ENCODE data around the gene BPGM.
"Not testable (repeated sequence)": the region's sequence is repeated elsewhere in the genome, so short reads cannot be mapped to it uniquely, and the experiment has no call there.

The BPGM gene

DNA sequence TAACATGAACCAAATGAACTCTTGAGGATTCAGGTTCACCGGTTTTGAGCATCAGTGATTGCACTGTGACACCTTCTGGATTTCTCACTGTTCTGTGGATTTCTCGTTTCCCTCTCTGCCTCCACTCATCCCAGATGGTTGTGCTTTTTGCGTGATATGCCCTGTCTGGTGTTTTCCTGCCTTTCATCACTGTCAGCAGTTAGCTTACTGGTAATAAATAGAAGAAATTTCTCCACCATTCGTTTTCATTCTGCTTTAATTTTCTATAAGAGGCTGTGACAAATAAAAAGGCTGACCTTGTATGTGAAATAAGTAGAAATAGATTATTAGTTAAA is 16.2 kb downstream of the BPGM start:
- DNase-seq (ENCODE audit: low read depth in 2 of 2) = no peak

DNA sequence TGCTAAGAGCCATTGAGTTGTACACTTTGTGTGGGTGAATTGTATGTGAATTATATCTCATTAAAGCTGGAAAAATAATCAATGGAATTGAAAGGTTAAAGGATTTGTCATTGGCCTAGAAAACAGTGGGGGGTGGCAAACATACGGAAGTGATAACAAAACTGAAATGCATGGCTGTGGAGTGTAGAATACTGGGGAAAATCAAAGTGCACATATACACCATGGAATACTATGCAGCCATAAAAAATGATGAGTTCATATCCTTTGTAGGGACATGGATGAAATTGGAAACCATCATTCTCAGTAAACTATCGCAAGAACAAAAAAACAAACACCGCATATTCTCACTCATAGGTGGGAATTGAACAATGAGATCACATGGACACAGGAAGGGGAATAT is 18.4 kb downstream of the BPGM start:
- not testable (repeated sequence) for DNase-seq (ENCODE audit: low read depth in 2 of 2)

DNA sequence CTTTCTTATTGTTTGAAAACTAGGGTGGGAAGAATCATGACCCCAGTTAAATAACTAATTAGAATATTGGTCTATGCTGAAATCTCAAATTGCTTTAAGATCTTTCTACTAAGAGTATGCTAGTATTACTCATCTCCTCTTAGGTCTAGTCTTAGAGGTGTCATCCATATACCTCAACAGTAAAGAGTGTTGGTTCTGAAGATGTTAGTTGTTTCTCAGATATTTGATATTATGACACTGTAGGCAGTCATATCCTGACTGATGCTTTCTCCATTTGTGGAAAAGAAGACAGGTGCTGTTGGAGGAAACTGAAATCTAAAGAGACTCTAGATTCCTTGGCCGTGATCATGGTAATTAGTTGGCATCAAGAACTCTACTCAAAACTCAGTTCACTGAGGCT is 21.2 kb downstream of the BPGM start:
- no peak for DNase-seq (ENCODE audit: low read depth in 2 of 2)

DNA sequence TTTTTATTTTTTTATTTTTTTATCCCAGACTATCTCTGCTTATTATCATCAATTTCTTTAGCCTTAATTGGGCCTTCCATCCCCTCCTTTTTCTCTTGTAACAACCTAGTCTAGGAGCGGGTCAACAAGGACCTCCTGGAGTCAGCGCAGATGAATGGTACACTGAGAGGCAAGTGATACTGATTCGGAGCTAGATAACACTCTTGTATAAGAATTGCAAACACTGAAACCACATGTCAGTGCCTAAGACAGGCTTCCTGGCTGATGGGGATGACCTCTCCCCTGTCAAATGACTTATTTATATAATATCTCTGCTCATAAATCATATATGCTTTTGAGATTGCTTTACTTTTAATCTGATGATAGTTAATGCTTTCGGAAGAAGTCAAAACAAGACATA is 22.7 kb downstream of the BPGM start:
- DNase-seq (ENCODE audit: low read depth in 2 of 2) = no peak

DNA sequence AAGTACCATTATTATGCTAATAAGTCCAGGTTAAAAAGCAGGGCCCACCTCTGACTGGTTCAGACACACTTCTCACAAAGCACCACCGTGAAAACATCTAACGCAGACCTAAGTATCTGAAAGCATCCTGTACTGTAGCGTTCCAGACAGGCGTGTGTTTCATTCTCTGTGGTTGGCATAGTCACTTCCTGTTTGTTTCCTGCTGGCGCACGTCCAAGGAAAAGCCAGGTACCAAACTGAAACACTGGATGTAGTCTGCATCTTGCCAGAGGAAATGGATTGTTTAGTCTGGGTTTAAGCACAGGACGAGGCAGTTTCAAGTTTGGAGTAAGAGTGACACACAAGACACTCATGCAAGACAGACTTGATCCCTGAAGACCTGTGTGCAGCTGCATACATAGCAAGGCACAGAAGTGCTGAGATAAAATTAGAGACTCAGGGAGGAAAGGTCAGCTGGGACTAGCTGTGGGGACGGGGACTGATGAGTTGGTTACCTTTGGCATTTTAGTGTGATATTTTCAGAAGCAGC is 23.3 kb downstream of the BPGM start:
- peak; percentile 58 to 66 for DNase-seq (ENCODE audit: low read depth in 2 of 2)

DNA sequence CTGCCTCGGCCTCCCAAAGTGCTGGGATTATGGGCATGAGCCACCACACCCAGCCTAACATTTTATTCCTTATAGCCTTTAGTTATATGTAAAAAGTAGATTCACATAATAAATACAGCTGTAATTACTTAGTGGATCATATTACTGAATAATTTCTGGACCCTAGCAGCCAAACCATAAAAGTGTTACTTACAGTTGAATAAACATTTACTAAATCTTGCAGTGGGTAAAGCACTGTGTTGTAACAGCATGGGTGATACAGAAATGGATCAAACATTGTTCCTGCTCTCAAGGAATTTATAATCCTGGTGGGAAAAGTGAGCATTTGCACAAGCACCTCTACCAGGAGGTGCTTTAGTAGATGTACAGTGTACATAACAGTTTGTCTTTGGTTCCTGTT is 25.0 kb downstream of the BPGM start:
- DNase-seq (ENCODE audit: low read depth in 2 of 2) = no peak

DNA sequence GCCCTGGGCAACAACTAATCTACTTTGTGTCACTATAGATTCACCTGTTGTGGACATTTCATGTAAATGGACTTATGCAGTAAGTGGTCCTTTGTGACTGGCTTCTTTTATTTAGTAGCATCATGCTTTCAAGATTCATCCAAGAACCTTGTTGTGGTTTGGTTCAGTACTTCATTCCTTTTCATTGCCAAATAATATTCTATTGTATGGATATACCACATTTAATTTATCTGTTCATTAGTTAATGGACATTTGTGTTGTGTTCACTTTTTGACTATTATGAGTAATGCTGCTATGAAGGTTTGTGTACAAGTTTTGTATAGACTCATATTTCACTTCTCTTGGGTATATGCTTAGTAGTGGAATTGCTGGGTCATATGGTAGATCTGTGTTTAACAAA is 27.8 kb downstream of the BPGM start:
- no peak for DNase-seq (ENCODE audit: low read depth in 2 of 2)

DNA sequence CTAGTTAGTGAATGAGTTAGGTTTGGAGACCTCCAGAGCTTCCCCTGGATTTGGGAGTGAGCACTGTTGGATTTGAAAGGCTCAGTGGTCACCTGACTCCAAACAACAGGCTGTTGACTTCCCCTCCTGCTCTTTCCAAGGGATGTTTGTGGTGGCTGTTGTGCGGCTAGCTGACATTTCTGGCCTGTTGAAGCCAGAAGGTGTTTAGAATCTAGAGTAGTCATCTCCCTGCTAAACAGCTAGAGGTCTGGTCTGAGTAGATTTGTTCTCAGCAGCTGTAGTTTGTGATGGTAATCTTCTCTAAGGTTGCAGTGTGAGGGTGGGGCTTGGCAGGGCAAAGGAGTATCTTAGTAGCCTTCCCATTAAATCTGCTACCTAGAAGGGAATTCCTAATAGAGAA is 30.1 kb downstream of the BPGM start:
- DNase-seq (ENCODE audit: low read depth in 2 of 2) = no peak

DNA sequence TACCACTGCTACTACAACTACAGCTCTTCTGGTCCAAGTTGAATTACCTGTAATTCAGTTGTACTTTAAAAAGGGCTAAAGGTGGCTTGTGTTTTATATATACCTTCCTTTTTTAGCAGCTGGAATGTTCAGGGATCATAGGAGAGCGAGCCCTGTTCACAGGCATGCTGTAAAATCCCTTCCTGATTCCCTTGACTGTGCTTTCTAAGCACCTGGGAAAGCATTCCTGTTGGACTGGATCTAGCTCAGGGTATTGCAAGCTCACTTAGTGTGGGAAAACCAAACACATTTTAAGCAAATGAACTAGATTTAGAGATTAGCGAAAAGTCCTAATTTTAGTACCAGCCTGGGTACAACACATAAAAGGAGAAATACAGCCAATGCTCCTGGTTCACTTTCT is 31.5 kb downstream of the BPGM start:
- DNase-seq (ENCODE audit: low read depth in 2 of 2) = no peak

DNA sequence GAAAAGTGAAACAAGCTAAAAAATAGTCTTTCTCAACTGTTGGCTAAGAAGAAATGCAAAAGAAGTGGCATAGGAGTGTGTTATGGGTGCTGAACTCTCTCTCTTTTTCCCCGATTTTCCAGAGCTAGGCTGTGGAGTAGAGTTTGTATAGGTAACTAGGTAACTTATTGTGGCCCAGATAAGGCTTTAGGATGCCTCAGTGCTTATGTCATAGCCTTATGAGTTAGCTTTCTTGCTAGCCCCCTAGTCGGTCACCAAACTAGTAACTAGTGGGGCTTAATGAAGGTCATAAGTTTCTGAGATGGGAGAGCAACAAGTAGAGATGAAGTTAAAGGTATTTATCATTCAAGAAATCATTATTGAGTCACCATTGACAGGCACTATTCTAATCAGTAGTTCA is 32.4 kb downstream of the BPGM start:
- no peak for DNase-seq (ENCODE audit: low read depth in 2 of 2)

DNA sequence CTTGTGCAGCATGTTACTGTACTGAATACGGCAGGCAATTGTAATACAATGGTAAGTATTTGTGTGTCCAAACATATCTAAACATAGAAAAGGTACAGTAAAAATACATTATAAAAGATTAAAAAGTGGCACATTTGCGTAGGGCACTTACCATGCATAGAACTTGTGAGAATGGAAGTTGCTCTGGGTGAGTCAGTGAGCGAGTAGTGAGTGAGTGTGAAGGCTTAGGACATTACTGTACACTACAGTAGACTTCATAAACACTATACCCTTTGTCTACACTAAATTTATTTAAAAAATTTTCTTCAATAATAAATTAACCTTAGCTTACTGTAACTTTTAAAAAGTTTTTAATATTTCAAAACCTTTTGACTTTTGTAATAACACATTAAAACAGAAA is 37.5 kb downstream of the BPGM start:
- DNase-seq (ENCODE audit: low read depth in 2 of 2) = no peak

DNA sequence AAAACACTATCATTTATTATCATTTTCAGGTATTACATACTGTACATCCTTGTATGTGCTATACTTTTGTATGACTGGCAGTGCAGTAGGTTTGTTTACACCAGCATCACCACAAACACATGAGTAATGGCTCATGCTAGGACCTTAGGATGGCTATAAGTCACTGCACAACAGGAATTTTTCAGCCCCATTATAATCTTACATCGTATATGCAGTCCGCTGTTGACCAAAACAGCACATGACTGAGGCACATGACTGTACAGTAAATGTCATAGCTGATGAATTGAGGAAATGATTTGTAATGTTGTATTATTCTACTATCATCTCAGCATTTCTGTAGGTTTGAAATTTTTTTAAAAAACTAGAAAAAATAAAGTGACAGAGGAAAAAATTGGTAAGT is 38.6 kb downstream of the BPGM start:
- no peak for DNase-seq (ENCODE audit: low read depth in 2 of 2)

DNA sequence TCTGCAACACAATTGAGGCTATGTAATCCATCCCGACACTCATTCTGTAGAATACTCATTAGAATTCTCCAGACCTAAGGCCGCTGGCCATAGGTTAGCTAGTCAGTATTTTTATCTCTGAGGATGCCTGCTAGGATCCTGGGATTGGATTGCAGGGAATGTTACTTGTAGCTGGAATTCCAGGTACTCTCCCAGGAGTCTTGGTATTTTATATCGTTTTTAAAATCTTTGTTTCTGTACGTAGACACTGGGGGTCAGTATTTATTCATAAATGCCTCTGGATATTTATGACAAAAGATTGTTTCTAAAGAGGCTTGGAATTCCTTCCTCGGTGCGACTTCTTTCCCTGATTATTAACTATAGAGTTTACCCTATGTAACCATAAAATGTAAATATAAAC is 40.1 kb downstream of the BPGM start:
- DNase-seq (ENCODE audit: low read depth in 2 of 2) = no peak

DNA sequence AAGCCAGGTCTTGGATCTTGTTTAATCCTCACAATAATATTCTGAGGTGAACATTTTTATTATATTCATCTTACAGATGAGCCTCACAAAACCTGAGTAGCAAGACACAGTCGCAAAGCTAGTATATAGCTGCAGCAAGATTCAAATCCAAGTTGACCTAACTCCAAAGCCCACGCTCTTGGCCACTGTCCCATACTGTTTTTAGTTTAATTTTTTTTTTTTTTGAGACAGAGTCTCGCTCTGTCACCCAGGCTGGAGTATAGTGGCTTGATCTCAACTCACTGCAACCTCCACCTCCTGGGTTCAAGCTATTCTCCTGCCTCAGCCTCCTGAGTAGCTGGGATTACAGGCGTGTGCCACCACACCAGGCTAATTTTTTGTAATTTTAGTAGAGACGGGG is 42.9 kb downstream of the BPGM start:
- not testable (repeated sequence) for DNase-seq (ENCODE audit: low read depth in 2 of 2)

DNA sequence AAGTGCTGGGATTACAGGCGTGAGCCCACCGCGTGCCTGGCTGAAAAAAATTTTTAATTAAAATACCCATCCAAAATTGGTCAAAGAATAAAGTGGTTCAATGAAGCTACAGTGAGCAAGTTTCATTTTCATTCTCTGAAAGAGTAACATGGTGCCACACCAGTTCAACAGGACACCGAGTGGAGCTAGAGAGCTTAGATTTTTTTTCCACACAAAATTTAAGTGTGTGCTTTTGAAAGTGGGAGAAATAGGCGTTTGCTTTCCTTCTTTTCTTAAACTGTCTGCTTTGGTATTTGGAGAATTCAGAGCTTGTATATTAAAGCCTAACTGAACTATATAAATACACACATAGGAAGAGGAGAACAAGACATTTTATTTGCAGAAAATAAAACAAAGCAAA is 43.4 kb downstream of the BPGM start:
- no peak for DNase-seq (ENCODE audit: low read depth in 2 of 2)

DNA sequence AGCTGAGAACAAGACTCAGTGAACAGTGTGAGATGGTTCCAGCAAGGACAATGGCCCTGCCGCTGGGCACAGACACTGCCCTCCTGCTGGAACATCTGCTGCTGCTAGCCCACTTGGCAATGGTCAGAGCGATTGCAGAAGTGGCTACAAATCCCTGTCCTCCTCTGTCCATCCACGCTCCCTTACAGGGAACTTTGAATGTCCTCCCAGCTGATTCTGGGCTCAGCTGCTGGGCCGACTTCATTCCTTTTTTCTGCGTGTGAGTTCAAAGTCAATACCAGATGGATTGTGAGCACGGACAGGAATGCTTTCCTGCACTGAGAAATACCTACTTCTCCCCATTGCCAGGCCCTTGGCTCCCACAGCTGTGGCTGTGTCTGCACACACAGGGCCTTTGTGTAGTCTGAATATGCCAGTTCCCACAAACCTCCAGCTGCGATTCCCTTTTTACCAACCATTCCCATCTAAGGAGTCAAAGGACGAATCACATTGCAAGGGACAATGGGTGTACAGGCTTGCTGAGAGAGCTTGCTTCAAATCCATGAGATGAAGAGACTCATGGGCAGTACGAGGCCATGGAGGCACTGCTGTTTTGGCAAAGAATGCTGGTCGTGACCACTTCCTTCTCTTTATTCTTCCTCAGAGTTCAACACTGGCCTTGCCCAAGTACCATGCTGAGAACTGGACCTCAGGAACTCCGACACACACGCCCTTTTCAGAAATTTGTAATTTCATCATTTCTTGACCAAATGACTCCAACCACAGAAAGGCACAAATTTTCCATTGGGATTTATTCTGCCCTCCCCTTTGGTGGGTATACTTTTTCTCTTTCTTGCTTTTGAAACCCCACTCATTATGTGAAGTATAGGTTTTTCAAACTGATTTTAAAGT is 44.2 kb downstream of the BPGM start:
- DNase-seq (ENCODE audit: low read depth in 2 of 2) = no peak

DNA sequence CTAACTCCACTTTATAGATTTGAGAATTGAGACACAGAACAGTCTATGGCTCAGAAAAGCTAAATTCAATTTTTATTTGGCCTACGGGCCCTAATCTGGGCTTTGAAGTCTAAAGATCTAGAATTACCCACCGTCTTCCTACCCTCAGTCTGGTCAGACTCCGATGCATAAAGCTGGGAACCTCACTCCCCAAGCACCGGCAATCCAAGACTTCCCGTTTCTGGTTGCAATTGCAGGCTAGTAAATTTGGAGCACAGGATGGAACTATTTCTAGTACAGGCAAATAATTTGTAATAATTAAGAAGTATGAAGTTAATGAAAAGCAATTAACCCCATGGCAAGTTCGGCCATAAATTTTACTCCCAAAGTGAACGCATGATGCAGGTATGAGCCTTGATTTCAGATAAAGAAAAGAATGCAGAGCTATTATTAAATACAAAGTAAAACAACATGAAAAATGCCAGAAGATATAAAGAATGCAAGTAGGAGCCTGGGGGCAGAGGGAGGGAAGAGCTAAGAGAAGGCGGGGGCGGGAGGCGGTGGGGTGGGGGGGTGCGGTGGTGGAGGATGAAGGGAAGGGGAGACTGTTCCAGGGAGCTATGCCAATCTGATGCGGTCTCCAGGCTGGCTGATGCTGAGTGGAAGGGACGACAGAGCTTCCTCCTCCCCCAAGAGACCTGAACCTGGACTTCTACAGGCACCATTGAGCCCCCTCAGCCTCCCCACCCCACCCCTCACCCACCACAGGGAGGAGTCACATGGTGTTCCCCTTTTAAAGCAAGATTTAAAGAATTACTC is 45.1 kb downstream of the BPGM start:
- DNase-seq (ENCODE audit: low read depth in 2 of 2) = no peak

DNA sequence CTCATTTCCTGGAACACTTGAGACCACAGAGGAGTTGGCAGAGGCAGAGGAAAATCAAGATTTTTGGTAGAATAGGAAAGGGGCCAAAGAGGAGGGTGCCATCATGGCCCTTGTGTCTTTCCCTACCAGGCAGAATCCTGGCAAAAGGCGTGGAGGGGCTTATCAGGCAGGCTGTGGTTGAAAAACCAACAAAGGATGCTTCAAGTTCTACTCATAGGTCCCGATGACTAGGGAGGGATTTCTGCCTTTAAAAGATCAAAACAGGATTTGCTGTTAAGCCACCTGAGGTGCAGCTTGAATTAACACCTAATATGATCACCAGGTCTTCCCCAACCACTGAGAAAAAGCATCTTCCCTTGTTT is 45.7 kb downstream of the BPGM start:
- no peak for DNase-seq (ENCODE audit: low read depth in 2 of 2)

DNA sequence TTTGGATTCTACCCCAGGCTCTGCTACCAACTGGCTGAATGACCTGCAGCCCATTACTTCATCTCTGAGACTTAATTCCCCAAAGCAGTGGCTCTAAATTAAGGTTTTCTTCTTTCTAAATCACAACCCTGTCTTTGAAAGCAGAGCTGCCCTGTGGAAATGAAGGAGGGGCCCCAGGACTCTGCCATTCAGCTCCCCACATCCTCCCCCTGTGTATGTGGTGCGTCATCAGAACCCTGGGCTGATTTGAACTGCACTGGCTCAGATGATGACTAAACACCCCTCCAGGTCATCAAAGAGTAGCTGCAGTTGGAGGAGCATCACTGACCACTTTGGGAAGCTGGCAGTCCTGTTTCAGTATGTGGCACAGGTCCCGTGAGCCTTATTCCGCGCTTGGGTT is 46.6 kb downstream of the BPGM start:
- no peak for DNase-seq (ENCODE audit: low read depth in 2 of 2)

DNA sequence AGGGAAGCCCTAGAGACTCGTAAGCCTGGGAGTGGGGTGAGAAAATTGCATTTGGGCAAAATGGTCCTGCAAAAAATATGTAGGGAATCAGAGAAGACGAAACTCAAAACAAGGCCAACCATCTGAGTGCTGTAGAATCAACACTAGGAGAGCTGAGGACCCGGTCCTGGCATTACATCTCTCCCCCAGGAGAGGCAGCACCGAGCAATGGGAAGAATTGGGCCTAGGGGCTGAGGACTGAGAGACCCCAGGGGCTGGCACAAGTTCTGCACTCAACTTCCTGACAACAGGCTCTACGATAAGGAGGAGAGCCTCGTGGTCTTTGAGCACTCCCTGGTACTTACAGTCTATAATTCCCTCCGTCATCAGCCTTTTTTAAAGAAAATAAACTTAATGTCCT is 47.6 kb downstream of the BPGM start:
- DNase-seq (ENCODE audit: low read depth in 2 of 2) = no peak

DNA sequence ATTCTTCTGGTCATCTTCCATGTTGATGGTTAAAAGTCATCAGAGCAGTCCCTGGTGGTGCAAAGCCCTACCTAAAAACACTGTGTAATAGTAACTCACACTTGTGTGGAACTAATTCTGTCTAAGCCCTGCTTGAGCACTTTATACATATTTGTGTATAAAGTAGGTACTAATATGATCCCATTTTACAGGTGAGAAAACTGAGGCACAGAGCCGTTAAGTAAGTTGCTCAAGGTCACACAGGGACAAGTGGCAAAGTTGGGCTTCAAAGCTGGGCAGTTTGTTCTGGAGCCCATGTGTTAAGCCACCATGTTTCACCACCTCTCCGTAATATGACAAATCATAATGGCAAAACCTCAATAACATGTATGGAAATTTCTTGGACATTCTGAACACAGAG is 48.1 kb downstream of the BPGM start:
- DNase-seq (ENCODE audit: low read depth in 2 of 2) = no peak

DNA sequence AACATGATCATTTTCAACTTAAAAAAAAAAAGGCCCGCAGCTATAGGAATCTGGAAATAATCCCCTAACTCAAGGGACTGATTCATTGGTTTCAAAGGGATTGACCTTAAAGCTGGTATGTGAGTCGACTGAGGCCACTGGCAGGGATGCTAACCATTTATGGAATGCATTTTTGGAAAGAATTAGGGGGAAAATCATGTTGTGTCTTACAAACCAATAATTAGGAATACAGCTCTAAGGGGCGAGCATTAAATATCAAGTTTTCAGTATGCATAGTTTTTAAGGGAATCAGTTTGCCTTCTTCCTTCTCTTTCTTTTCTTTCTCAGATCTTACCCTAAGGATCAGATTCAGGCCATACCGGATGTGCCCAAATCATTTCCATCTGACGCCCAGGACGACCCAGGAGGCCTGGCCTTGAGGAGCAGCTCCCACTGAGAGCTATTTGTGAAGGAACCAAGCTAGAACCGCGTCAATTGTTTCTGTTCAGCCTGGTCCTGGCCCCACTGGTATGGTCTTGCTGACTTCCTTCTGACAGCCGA is 48.7 kb downstream of the BPGM start:
- DNase-seq (ENCODE audit: low read depth in 2 of 2) = no peak

DNA sequence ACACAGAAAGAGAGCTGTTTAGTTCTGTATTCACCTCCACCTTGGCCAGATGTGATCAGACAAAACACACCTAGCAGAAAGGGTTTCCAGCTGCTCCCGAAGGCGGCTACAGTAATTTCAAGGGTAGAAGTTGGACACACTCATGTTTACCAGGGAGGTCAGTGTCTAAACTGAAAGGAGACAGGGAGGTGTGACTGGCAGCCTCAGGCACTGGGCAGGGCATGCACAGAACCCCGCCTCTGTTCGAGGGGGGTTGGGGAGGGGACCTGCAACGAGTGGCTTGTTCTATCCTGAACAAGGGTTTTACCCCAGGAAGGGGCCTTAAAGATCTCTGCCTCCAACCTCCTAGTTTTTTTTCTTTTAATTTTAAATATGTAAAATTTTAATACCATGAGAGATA is 49.6 kb downstream of the BPGM start:
- DNase-seq (ENCODE audit: low read depth in 2 of 2) = no peak
